ENCODE measurements around the gene THSD7A. TPM values are rescaled to one million over a fixed set of nuclear protein-coding genes. Genes with fewer than 3 reads are reported as not detected.

The THSD7A gene
- total and polyA plus RNA-seq, 10 of the 15 experiments (the other 5 are each of a cell fraction or from before 2014, with no cell fraction given), result 0.03 to 0.09 (median 0.03) TPM; not detected in 7

GRCh38 chr7:11552676-11553296 lies 279.2 kb downstream of the THSD7A start:
- H2AFZ ChIP-seq (ENCODE audit: control insufficient read depth, low read depth, low read length), result no peak overlapping the region
- ATAC-seq, result no peak
- WGBS (ENCODE audit: insufficient coverage, insufficient replicate concordance, low lambda C conversion rate, missing lambda C conversion rate), result 34% methylated on average over 6 of the region's 6 CpGs
- RAD21 ChIA-PET (ENCODE audit: unreplicated experiment), result no interaction called here
- no peaks in the 10 kb centered on the region for H3K27me3 ChIP-seq (replicated peaks in 1 of 2; ENCODE audit: control insufficient read depth in 2 of 2, insufficient read depth in 2 of 2, low read length in 1 of 2)
- no peak overlapping the region for H3K27ac ChIP-seq (ENCODE audit: control insufficient read depth, insufficient read depth)
- H3K79me2 ChIP-seq (ENCODE audit: control insufficient read depth, insufficient read depth, low read length), result no peaks in the 10 kb centered on the region
- no peaks in the 10 kb centered on the region for H3K4me1 ChIP-seq (ENCODE audit: control insufficient read depth, insufficient read depth, low read length)
- SMC1A ChIA-PET (ENCODE audit: uncharacterized antibody, unreplicated experiment), result no interaction called here
- no peak overlapping the region for H3K4me2 ChIP-seq (ENCODE audit: control insufficient read depth, insufficient read depth)
- BruUV-seq (replicated peaks), result no TSS peak
- no peak overlapping the region for H3K9ac ChIP-seq (ENCODE audit: control insufficient read depth, insufficient read depth, low read length)
- CTCF ChIA-PET, result interaction anchor here (0.8 kb wide), 1 partner anchor 12 kb away, joined by 3 read pairs; no protein-coding TSS in a partner anchor
- DNase-seq (ENCODE audit: low read depth, low spot score), result no peak
- H4K20me1 ChIP-seq (ENCODE audit: control insufficient read depth, insufficient read depth), result no peaks in the 10 kb centered on the region
- intact Hi-C loops (cut with micrococcal nuclease; ENCODE audit: unreplicated experiment), result no loop called here
- H3K9me3 ChIP-seq (replicated peaks; ENCODE audit: control insufficient read depth, insufficient read depth, low read length), result no peaks in the 10 kb centered on the region
- POLR2A ChIA-PET, result no interaction called here
- in situ Hi-C loops (cut with MboI), result no loop called here
- no peak for FAIRE-seq
- H3K36me3 ChIP-seq (ENCODE audit: control insufficient read depth in 2 of 2, insufficient read depth in 2 of 2, low read length in 1 of 2), result no peaks in the 10 kb centered on the region
- no peak overlapping the region for H3K4me3 ChIP-seq
- TF ChIP-seq ZBTB33 (IDR thresholded peaks at IDR 0.05) (no peak), LARP7 (IDR thresholded peaks at IDR 0.05) (no peak), CBX5 (IDR thresholded peaks at IDR 0.05; ENCODE audit: low read depth) (no peak), HCFC1 (IDR thresholded peaks at IDR 0.05; ENCODE audit: low read length) (no peak), BHLHE40 (IDR thresholded peaks at IDR 0.05; ENCODE audit: borderline replicate concordance in 1 of 2, low read depth in 2 of 2, low read length in 1 of 2) (no peak), ZBTB11 (CRISPR knock-in tag; IDR thresholded peaks at IDR 0.05) (no peak), SMARCA5 (IDR thresholded peaks at IDR 0.05) (no peak), HDAC6 (IDR thresholded peaks at IDR 0.05; ENCODE audit: unreplicated experiment) (no peak), YY1 (IDR thresholded peaks at IDR 0.05; ENCODE audit: low read depth, low read length) (no peak), POLR2A (IDR thresholded peaks at IDR 0.05; ENCODE audit: low read depth, low read length) (no peak), TARDBP (IDR thresholded peaks at IDR 0.05; ENCODE audit: borderline replicate concordance) (no peak), YBX1 (IDR thresholded peaks at IDR 0.05) (no peak), BRCA1 (IDR thresholded peaks at IDR 0.05; ENCODE audit: low read depth, low read length) (no peak), RB1 (IDR thresholded peaks at IDR 0.05; ENCODE audit: borderline replicate concordance) (no peak), PKNOX1 (IDR thresholded peaks at IDR 0.05) (no peak), ESRRA (IDR thresholded peaks at IDR 0.05; ENCODE audit: low read length) (no peak)
